Mesendoderm (in vitro differentiated cells): Measurements from ENCODE around the gene CRADD.

Experiments
- DNase-seq: peaks from one replicate; pipeline ENCODE4 v3.0.0; 2013
- H2AK5ac ChIP-seq: 2 replicates; pipeline ENCODE4 v1.6.1; 2013; ENCODE audit warnings: low read length, inconsistent platforms
- H2BK120ac ChIP-seq: 2 replicates; pipeline ENCODE4 v1.6.1; 2013; ENCODE audit warnings: low read depth, mild to moderate bottlenecking, low read length, moderate library complexity, mixed read lengths
- H2BK15ac ChIP-seq: replicated peaks from 2 replicates; pipeline ENCODE4 v1.6.1; 2013; ENCODE audit warnings: low read depth, mild to moderate bottlenecking, moderate library complexity
- H2BK5ac ChIP-seq: 2 replicates; pipeline ENCODE4 v1.6.1; 2013; ENCODE audit warnings: low read length, inconsistent platforms
- H3K18ac ChIP-seq: 2 replicates; pipeline ENCODE4 v1.6.1; 2013; ENCODE audit warnings: mild to moderate bottlenecking, low read length, mixed read lengths
- H3K23ac ChIP-seq: one replicate; pipeline ENCODE4 v1.6.1; 2013; ENCODE audit warnings: low read length
- H3K27ac ChIP-seq: 2 replicates; pipeline ENCODE4 v1.5.1; 2013; ENCODE audit warnings: low read depth, mild to moderate bottlenecking, inconsistent platforms, low read length, moderate library complexity
- H3K27me3 ChIP-seq: 2 replicates; pipeline ENCODE4 v1.6.1; 2013; ENCODE audit warnings: low read length, control low read depth, mild to moderate bottlenecking, inconsistent platforms; ENCODE audit not compliant: insufficient read depth, poor library complexity
- H3K36me3 ChIP-seq: 2 replicates; pipeline ENCODE4 v1.6.1; 2013; ENCODE audit warnings: low read length, inconsistent platforms; ENCODE audit not compliant: control insufficient read depth, insufficient read depth
- H3K4ac ChIP-seq: one replicate; pipeline ENCODE4 v1.6.1; 2013; ENCODE audit warnings: low read depth, mild to moderate bottlenecking, low read length, moderate library complexity
- H3K4me1 ChIP-seq: 2 replicates; pipeline ENCODE4 v1.6.1; 2013; ENCODE audit warnings: low read depth, low read length, inconsistent platforms; ENCODE audit not compliant: control insufficient read depth
- H3K4me2 ChIP-seq: 2 replicates; pipeline ENCODE4 v1.6.1; 2013; ENCODE audit warnings: low read length
- H3K4me3 ChIP-seq: 2 replicates; pipeline ENCODE4 v1.5.1; 2013; ENCODE audit warnings: mild to moderate bottlenecking, low read length
- H3K56ac ChIP-seq: one replicate; pipeline ENCODE4 v1.6.1; 2013; ENCODE audit warnings: low read length
- H3K79me1 ChIP-seq: 2 replicates; pipeline ENCODE4 v1.6.1; 2013; ENCODE audit warnings: low read length, inconsistent platforms
- H3K79me2 ChIP-seq: 2 replicates; pipeline ENCODE4 v1.6.1; 2013; ENCODE audit warnings: mild to moderate bottlenecking, low read length; ENCODE audit not compliant: control insufficient read depth, insufficient read depth
- H3K9ac ChIP-seq: 2 replicates; pipeline ENCODE4 v1.6.1; 2013; ENCODE audit warnings: low read length, inconsistent platforms
- H4K5ac ChIP-seq: one replicate; pipeline ENCODE4 v1.6.1; 2013; ENCODE audit warnings: low read length
- H4K8ac ChIP-seq: one replicate; pipeline ENCODE4 v1.6.1; 2013; ENCODE audit warnings: low read depth, mild to moderate bottlenecking, control low read depth, low read length, moderate library complexity
- WGBS: extraction: QIAGEN DNeasy Blood & Tissue Kit; methylation state at CpG from one replicate; pipeline ENCODE4 v1.1.7; 2013; ENCODE audit warnings: low lambda C conversion rate, missing lambda C conversion rate; ENCODE audit not compliant: insufficient coverage; ENCODE audit errors: extremely low coverage; 5-methylcytosine and 5-hydroxymethylcytosine counted together

Gene CRADD

DNA sequence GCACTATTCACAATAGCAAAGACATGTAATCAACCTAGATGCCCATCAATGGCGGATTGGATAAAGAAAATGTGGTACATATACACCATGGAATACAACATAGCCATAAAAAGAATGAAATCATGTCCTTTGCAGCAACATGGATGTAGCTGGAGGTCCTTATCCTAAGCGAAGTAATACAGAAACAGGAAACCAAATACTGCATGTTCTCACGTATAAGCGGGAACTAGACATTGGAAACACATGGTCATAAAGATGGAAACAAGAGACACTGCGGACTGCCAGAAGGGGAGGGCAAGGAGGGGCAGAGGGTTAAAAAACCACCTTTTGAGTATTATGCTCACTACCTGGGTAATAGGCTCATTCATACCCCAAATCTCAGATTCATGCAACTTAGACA is 237.1 kb downstream of the CRADD start:
- Histone ChIP-seq H2AK5ac (no peak overlapping the region), H3K79me1 (no peaks in the 10 kb centered on the region), H3K4me3 (no peak overlapping the region), H3K36me3 (no peaks in the 10 kb centered on the region), H2BK15ac (no peak overlapping the region), H3K9ac (no peak overlapping the region), H2BK120ac (no peak overlapping the region), H3K56ac (no peak overlapping the region), H4K5ac (no peak overlapping the region), H3K4ac (no peak overlapping the region), H3K27ac (no peak overlapping the region), H4K8ac (no peak overlapping the region), H3K27me3 (no peaks in the 10 kb centered on the region), H3K18ac (no peak overlapping the region), H3K4me1 (no peaks in the 10 kb centered on the region), H3K23ac (no peak overlapping the region), H2BK5ac (no peak overlapping the region), H3K4me2 (no peak overlapping the region), H3K79me2 (no peaks in the 10 kb centered on the region)
- no peak for DNase-seq
- WGBS: no CpG with 5 or more reads among the region's 5 CpGs

DNA sequence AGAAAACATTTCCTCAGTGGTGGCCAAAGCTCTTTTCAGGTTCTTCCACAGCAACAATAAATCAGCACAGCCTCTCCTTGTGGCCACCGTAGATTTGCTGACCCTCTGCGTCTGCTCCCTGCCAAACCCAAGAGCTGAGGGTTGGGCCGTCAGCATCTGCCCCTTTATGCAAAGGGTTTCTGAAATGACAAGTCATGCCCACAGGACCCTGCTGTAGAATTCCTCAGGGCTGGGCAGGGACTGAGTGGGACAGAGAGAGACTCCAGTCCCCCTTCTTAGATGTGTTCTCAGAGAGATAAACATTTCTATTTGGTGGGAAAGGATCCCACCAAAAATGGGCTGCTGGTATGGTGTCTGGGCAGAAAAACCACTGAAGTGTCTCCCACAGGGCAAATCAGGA is 238.2 kb downstream of the CRADD start:
- no peak overlapping the region for H2BK5ac ChIP-seq
- no peak overlapping the region for H3K9ac ChIP-seq
- no peaks in the 10 kb centered on the region for H3K36me3 ChIP-seq
- WGBS: no CpG with 5 or more reads among the region's 3 CpGs
- H3K27ac ChIP-seq: no peak overlapping the region
- DNase-seq: no peak
- no peaks in the 10 kb centered on the region for H3K79me2 ChIP-seq
- no peak overlapping the region for H2BK120ac ChIP-seq
- H4K5ac ChIP-seq: no peak overlapping the region
- no peak overlapping the region for H3K4me2 ChIP-seq
- H2BK15ac ChIP-seq: no peak overlapping the region
- no peak overlapping the region for H3K56ac ChIP-seq
- no peaks in the 10 kb centered on the region for H3K4me1 ChIP-seq
- no peak overlapping the region for H4K8ac ChIP-seq
- no peak overlapping the region for H2AK5ac ChIP-seq
- H3K18ac ChIP-seq: no peak overlapping the region
- no peak overlapping the region for H3K4ac ChIP-seq
- H3K79me1 ChIP-seq: no peaks in the 10 kb centered on the region
- no peak overlapping the region for H3K4me3 ChIP-seq
- no peak overlapping the region for H3K23ac ChIP-seq
- H3K27me3 ChIP-seq: no peaks in the 10 kb centered on the region

DNA sequence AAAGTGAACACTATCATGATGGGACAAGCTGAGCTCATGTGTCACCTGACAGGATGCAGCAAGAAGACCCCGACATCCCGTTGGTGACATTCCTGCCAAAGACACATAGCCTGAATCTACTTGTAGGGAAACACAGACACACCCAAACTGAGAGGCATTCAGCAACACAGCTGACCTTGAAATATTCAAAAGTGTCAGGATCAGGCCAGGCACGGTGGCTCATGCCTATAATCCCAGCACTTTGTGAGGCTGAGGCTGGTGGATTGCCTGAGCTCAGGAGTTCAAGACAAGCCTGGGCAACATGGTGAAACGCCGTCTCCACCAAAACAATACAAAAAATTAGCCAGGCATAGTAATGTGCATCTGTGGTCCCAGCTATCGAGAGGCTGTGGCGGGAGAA is 239.2 kb downstream of the CRADD start:
- H3K27me3 ChIP-seq: no peaks in the 10 kb centered on the region
- no peak overlapping the region for H3K9ac ChIP-seq
- no peak overlapping the region for H3K4me3 ChIP-seq
- H3K4me1 ChIP-seq: no peaks in the 10 kb centered on the region
- H2BK15ac ChIP-seq: no peak overlapping the region
- H3K36me3 ChIP-seq: no peaks in the 10 kb centered on the region
- WGBS: no CpG with 5 or more reads among the region's 7 CpGs
- DNase-seq: peak; percentile 29
- no peaks in the 10 kb centered on the region for H3K79me2 ChIP-seq
- H3K27ac ChIP-seq: no peak overlapping the region
- H3K23ac ChIP-seq: no peak overlapping the region
- no peak overlapping the region for H3K56ac ChIP-seq
- H3K4me2 ChIP-seq: no peak overlapping the region
- no peak overlapping the region for H2BK5ac ChIP-seq
- no peak overlapping the region for H3K4ac ChIP-seq
- no peak overlapping the region for H2AK5ac ChIP-seq
- H2BK120ac ChIP-seq: no peak overlapping the region
- no peak overlapping the region for H4K5ac ChIP-seq
- H3K79me1 ChIP-seq: no peaks in the 10 kb centered on the region
- H4K8ac ChIP-seq: no peak overlapping the region
- no peak overlapping the region for H3K18ac ChIP-seq

DNA sequence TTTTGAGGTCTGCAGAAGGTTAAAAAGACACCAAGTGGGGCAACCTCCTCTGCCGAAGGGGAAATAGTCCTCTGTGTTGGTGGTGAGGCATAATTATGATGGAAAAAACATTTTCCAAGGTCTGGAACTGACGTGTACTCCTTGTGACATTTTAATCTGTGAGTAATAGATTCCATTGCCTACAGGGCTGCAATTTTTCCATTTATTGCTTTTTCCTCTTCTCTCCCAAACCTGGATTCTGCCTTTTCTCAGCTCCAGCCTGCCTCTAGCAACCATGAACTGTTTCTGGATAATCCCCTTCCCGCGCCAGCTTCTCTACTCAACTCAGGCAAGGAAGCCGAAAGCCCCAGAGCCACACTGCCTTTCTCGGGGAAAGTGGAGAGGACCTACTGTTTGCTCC is 241.1 kb downstream of the CRADD start:
- Histone ChIP-seq H3K4ac (no peak overlapping the region), H3K23ac (no peak overlapping the region), H3K79me2 (no peaks in the 10 kb centered on the region), H4K5ac (no peak overlapping the region), H3K4me2 (no peak overlapping the region), H2BK120ac (no peak overlapping the region), H2AK5ac (no peak overlapping the region), H3K36me3 (no peaks in the 10 kb centered on the region), H3K4me1 (no peaks in the 10 kb centered on the region), H3K4me3 (no peak overlapping the region), H3K79me1 (no peaks in the 10 kb centered on the region), H2BK5ac (no peak overlapping the region), H3K27me3 (no peaks in the 10 kb centered on the region), H3K9ac (no peak overlapping the region), H2BK15ac (no peak overlapping the region), H3K18ac (no peak overlapping the region), H3K27ac (no peak overlapping the region), H3K56ac (no peak overlapping the region), H4K8ac (no peak overlapping the region)
- no peak for DNase-seq
- WGBS: no CpG with 5 or more reads among the region's 6 CpGs

DNA sequence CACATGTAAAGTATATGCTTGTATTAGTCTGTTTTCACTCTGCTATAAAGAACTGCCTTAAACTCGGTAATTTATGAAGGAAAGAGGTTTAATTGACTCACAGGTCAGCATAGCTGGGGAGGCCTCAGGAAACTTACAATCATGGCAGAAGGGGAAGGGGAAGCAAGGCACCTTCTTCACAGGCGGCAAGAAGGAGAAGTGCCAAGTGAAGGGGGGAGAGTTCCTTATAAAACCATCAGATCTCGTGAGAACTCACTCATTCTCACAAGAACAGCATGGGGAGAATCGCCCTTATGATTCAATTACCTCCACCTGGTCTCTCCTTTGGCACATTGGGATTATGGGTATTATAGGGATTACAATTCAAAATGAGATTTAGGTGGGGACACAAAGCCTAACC is 241.7 kb downstream of the CRADD start:
- WGBS: no CpG with 5 or more reads among the region's 4 CpGs
- Histone ChIP-seq H3K4ac (no peak overlapping the region), H3K4me3 (no peak overlapping the region), H3K79me2 (no peaks in the 10 kb centered on the region), H4K8ac (no peak overlapping the region), H3K36me3 (no peaks in the 10 kb centered on the region), H3K79me1 (no peaks in the 10 kb centered on the region), H3K56ac (no peak overlapping the region), H3K4me1 (no peaks in the 10 kb centered on the region), H3K18ac (no peak overlapping the region), H3K23ac (no peak overlapping the region), H3K27me3 (no peaks in the 10 kb centered on the region), H2AK5ac (no peak overlapping the region), H3K9ac (no peak overlapping the region), H3K27ac (no peak overlapping the region), H2BK15ac (no peak overlapping the region), H4K5ac (no peak overlapping the region), H2BK5ac (no peak overlapping the region), H3K4me2 (no peak overlapping the region), H2BK120ac (no peak overlapping the region)
- DNase-seq: no peak

DNA sequence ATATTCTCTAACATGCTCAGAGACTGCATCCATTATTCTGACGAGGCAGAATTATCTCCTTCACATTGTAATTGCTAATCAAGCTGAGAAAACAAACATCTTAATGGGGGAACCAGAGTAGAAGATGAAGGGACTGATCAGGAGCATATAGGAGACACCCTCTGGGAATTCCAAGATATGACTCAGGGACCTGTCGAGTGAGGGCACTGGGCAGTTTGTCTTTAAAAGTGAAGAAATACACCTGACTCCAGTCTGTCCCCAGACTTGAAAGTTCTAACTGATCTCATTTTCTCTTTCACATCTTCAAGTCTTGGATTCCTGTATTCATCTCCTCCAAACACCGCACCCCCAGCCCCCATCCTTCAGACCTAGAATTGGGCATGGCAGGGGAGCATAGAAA is 244.3 kb downstream of the CRADD start:
- Histone ChIP-seq H4K5ac (no peak overlapping the region), H3K27ac (no peak overlapping the region), H3K4me3 (no peak overlapping the region), H3K79me2 (no peaks in the 10 kb centered on the region), H3K4me1 (no peaks in the 10 kb centered on the region), H2BK5ac (no peak overlapping the region), H4K8ac (no peak overlapping the region), H3K4ac (no peak overlapping the region), H3K79me1 (no peaks in the 10 kb centered on the region), H2BK120ac (no peak overlapping the region), H3K4me2 (no peak overlapping the region), H2BK15ac (no peak overlapping the region), H3K27me3 (no peaks in the 10 kb centered on the region), H3K23ac (no peak overlapping the region), H3K36me3 (no peaks in the 10 kb centered on the region), H2AK5ac (no peak overlapping the region), H3K9ac (no peak overlapping the region), H3K18ac (no peak overlapping the region), H3K56ac (no peak overlapping the region)
- WGBS: no CpG with 5 or more reads among the region's 3 CpGs
- DNase-seq: no peak
